ENCODE data around the gene MIF4GD. TPM values are rescaled to one million over a fixed set of nuclear protein-coding genes. Genes with fewer than 3 reads are reported as not detected.
"Not testable (repeated sequence)": the region's sequence is repeated elsewhere in the genome, so short reads cannot be mapped to it uniquely, and the experiment has no call there.

Gene MIF4GD
- total RNA-seq, 1 experiment from 2014 or later: 18.2 TPM

GRCh38 chr17:75292810-75293448, 21.9 kb upstream of the MIF4GD start:
- not testable (repeated sequence) for H3K9me3 ChIP-seq, H3K27me3 ChIP-seq, H3K4me3 ChIP-seq, H3K36me3 ChIP-seq, DNase-seq

- no peak for DNase-seq
- H3K9me3 ChIP-seq: no peaks in the 10 kb centered on the region
- H3K27me3 ChIP-seq: no peaks in the 10 kb centered on the region
Observed at GRCh38 chr17:75289832-75290337, 18.9 kb upstream of the MIF4GD start.

GRCh38 chr17:75289115-75289831, 18.2 kb upstream of the MIF4GD start, which contains the start of gene SLC25A19:
SLC25A19 (minus strand) TSS chr17:75289433; CDS start chr17:75286764, 2,669 bp downstream.
- peaks cover 26% of the 10 kb centered on the region for H3K36me3 ChIP-seq
- peak within 1 kb of the TSS; percentile 68 for H3K4me3 ChIP-seq
- no peaks in the 10 kb centered on the region for H3K9me3 ChIP-seq
- peak; percentile 100 for DNase-seq
- no peaks in the 10 kb centered on the region for H3K27me3 ChIP-seq

More at GRCh38 chr17:75289832-75290337, 18.9 kb upstream of the MIF4GD start:
- peak overlapping the region; percentile 68 for H3K4me3 ChIP-seq
- H3K36me3 ChIP-seq: peaks cover 25% of the 10 kb centered on the region

GRCh38 chr17:75288770-75289114, 17.7 kb upstream of the MIF4GD start:
- H3K4me3 ChIP-seq: peak overlapping the region; percentile 68

GRCh38 chr17:75288359-75288758, 17.3 kb upstream of the MIF4GD start:
- Histone ChIP-seq H3K4me3 (peak overlapping the region; percentile 68), H3K27me3 (no peaks in the 10 kb centered on the region), H3K9me3 (no peaks in the 10 kb centered on the region), H3K36me3 (peaks cover 30% of the 10 kb centered on the region)
- DNase-seq: no peak

More at GRCh38 chr17:75288770-75289114, 17.7 kb upstream of the MIF4GD start:
- peak; percentile 43 for DNase-seq
- Histone ChIP-seq H3K27me3 (no peaks in the 10 kb centered on the region), H3K9me3 (no peaks in the 10 kb centered on the region), H3K36me3 (peaks cover 26% of the 10 kb centered on the region)

GRCh38 chr17:75287221-75287620, 16.2 kb upstream of the MIF4GD start:
- Histone ChIP-seq H3K36me3 (peaks cover 37% of the 10 kb centered on the region), H3K4me3 (no peak overlapping the region), H3K9me3 (no peaks in the 10 kb centered on the region), H3K27me3 (no peaks in the 10 kb centered on the region)
- no peak for DNase-seq

GRCh38 chr17:75285123-75285522, 14.1 kb upstream of the MIF4GD start:
- DNase-seq: no peak
- Histone ChIP-seq H3K27me3 (no peaks in the 10 kb centered on the region), H3K4me3 (no peak overlapping the region), H3K36me3 (peaks cover 43% of the 10 kb centered on the region), H3K9me3 (no peaks in the 10 kb centered on the region)

GRCh38 chr17:75280189-75280588, 9.2 kb upstream of the MIF4GD start:
- H3K9me3 ChIP-seq, H3K4me3 ChIP-seq, H3K27me3 ChIP-seq: not testable (repeated sequence)
- DNase-seq: peak; percentile 44
- peaks cover 39% of the 10 kb centered on the region for H3K36me3 ChIP-seq

GRCh38 chr17:75277664-75278071, 6.6 kb upstream of the MIF4GD start:
- DNase-seq: peak; percentile 59
- no peak overlapping the region for H3K4me3 ChIP-seq
- no peaks in the 10 kb centered on the region for H3K27me3 ChIP-seq
- H3K36me3 ChIP-seq: peaks cover 49% of the 10 kb centered on the region
- no peaks in the 10 kb centered on the region for H3K9me3 ChIP-seq

GRCh38 chr17:75273977-75274708, 3.1 kb upstream of the MIF4GD start:
- Histone ChIP-seq H3K4me3 (no peak overlapping the region), H3K36me3 (peaks cover 45% of the 10 kb centered on the region), H3K9me3 (no peaks in the 10 kb centered on the region), H3K27me3 (no peaks in the 10 kb centered on the region)
- DNase-seq: peak; percentile 73

- Histone ChIP-seq H3K36me3 (peaks cover 38% of the 10 kb centered on the region), H3K27me3 (no peaks in the 10 kb centered on the region), H3K9me3 (no peaks in the 10 kb centered on the region), H3K4me3 (no peak overlapping the region)
- no peak for DNase-seq
Observed at GRCh38 chr17:75272848-75273184, 1.8 kb upstream of the MIF4GD start.

GRCh38 chr17:75271955-75272847, 1.2 kb upstream of the MIF4GD start:
- no peaks in the 10 kb centered on the region for H3K27me3 ChIP-seq
- peak; percentile 72 for DNase-seq
- H3K4me3 ChIP-seq: peak overlapping the region; percentile 98
- peaks cover 36% of the 10 kb centered on the region for H3K36me3 ChIP-seq
- H3K9me3 ChIP-seq: no peaks in the 10 kb centered on the region

GRCh38 chr17:75271233-75271954, 363 bp upstream of the MIF4GD start:
- no peaks in the 10 kb centered on the region for H3K27me3 ChIP-seq
- DNase-seq: peak; percentile 77
- H3K36me3 ChIP-seq: peaks cover 36% of the 10 kb centered on the region
- H3K9me3 ChIP-seq: no peaks in the 10 kb centered on the region
- H3K4me3 ChIP-seq: peak overlapping the region; percentile 98

GRCh38 chr17:75270218-75270965, 639 bp downstream of the MIF4GD start:
- peak; percentile 83 for DNase-seq
- Histone ChIP-seq H3K4me3 (peak overlapping the region; percentile 98), H3K27me3 (no peaks in the 10 kb centered on the region), H3K9me3 (no peaks in the 10 kb centered on the region), H3K36me3 (peaks cover 43% of the 10 kb centered on the region)

GRCh38 chr17:75269844-75270217, 1.2 kb downstream of the MIF4GD start:
- no peak for DNase-seq
- H3K27me3 ChIP-seq: no peaks in the 10 kb centered on the region

More at GRCh38 chr17:75269844-75270217, 1.2 kb downstream of the MIF4GD start:
- no peaks in the 10 kb centered on the region for H3K9me3 ChIP-seq
- peak overlapping the region; percentile 98 for H3K4me3 ChIP-seq
- H3K36me3 ChIP-seq: peaks cover 44% of the 10 kb centered on the region

All from MG63 (cell line).